ENCODE measurements around the gene FAM53A. TPM values are rescaled to one million over a fixed set of nuclear protein-coding genes. Genes with fewer than 3 reads are reported as not detected.

Gene FAM53A
- total and polyA plus RNA-seq, 10 donors: 0.60 to 4.3 (median 1.9) TPM

DNA sequence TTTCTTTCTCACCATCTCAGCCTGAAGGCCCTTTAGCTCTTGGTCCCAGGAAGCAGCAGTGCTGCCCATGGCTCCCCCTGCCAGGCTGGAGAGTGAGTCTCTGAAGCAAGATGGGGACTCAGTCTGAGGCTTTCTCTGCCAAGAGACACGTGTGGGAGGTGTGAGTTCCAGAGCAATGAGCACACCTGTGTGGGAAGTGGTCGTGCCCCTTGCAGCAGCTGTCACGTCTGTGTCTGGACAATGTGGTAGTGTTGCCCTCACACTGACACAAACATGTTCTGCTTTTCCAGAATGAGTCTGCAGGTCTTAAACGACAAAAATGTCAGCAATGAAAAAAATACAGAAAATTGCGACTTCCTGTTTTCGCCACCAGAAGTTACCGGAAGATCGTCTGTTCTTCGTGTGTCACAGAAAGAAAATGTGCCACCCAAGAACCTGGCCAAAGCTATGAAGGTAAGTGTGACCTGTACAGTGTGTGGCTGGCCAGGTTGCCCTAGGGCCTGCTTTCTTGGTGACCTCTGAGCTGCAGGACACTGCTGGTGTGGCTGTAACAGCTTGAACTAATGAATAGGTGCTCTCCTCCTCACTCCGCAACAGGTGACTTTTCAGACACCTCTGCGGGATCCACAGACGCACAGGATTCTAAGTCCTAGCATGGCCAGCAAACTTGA lies 39.2 kb upstream of the FAM53A start:
- intact Hi-C loops (cut with DNase I; ENCODE audit: low total_unique reads): no loop called here
- H3K27me3 ChIP-seq (replicated peaks in 1 of 7): no peaks in the 10 kb centered on the region
- 17 to 56% (median 43%) methylated on average over 10 to 12 of the region's 12 CpGs for WGBS, 5 donors
- H3K4me1 ChIP-seq: peaks cover 45 to 93% (median 89%) of the 10 kb centered on the region in 6 donors
- TF ChIP-seq POLR2A (IDR thresholded peaks at IDR 0.05) (no peak), CTCF (IDR thresholded peaks at IDR 0.05 in 8 of 11, conservative IDR thresholded peaks at IDR 0.05 in 3 of 11) (peak in 1 of 11 experiments; percentile 8), POLR2AphosphoS5 (IDR thresholded peaks at IDR 0.05) (peak in 2 of 3 donors; percentile 78 to 91)
- peak; percentile 90 for DNase-seq
- H3K4me3 ChIP-seq: peak overlapping the region in 7 of 8 donors; percentile 9 to 94 (median 63)
- peak overlapping the region; percentile 78 to 100 (median 95) for H3K27ac ChIP-seq
- H3K9me3 ChIP-seq: no peaks in the 10 kb centered on the region
- peaks cover 0 to 50% (median 12%) of the 10 kb centered on the region in 6 donors for H3K36me3 ChIP-seq

- H3K27me3 ChIP-seq (replicated peaks in 1 of 7): no peaks in the 10 kb centered on the region
- TF ChIP-seq POLR2A (IDR thresholded peaks at IDR 0.05) (no peak), POLR2AphosphoS5 (IDR thresholded peaks at IDR 0.05) (peak in 1 of 3 donors; percentile 41), CTCF (IDR thresholded peaks at IDR 0.05 in 8 of 11, conservative IDR thresholded peaks at IDR 0.05 in 3 of 11) (no peak)
- H3K36me3 ChIP-seq: peaks cover 0 to 50% (median 11%) of the 10 kb centered on the region in 6 donors
- H3K9me3 ChIP-seq: no peaks in the 10 kb centered on the region
- intact Hi-C loops (cut with DNase I; ENCODE audit: low total_unique reads): no loop called here
- peak overlapping the region; percentile 78 to 100 (median 95) for H3K27ac ChIP-seq
- peak overlapping the region in 5 of 8 donors; percentile 56 to 94 (median 79) for H3K4me3 ChIP-seq
- 31 to 44% (median 35%) methylated on average over 12 to 18 of the region's 18 CpGs for WGBS, 5 donors
- peaks cover 43 to 93% (median 88%) of the 10 kb centered on the region in 6 donors for H3K4me1 ChIP-seq
- peak; percentile 87 for DNase-seq
Measured at GRCh38 chr4:1722551-1723118, 38.5 kb upstream of the FAM53A start.

DNA sequence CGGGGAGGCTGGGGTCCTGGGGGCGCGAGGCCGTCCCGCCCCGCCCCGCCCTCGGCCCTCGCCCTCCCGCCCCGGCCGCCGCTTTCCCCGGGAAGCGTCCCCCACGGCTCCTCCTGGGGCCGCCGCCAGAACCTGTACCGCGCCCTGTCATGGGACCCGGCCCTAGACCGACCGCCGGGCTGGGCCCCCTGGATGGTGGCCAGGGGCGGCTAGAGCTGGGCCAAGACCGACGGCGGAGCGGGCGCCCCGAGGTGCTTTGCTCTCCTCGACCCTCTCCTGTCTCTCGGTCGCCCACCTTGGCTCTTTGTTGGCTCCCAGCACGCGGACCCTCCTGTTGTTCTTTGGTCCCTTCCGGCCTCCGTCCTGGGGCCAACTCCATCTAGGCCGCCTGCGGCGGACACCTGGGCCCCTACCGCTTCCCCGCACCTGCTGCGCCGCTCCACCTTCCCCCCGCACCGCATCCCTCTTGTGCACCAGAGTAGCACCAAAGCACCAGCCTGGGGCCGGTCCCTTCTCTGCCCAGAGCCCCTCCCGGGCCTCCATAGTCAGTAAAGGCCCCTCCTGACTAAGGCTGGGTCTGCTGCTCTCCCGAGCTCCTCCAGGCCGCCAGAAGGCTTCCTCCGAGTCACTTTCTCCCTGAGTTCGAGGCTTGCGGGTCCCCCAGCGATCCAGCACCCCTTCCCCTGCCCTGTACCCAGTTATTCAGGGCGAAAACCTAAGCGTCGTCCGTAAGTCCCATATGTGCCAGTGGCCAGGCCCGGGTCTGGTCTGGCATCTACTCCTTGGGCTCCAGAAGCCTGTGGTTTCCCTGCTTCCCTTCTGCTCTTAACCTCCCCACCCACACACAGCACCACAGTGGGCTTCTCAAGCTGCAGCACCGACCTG lies 37.8 kb upstream of the FAM53A start:
- Histone ChIP-seq H3K27ac (peak overlapping the region; percentile 78 to 100 (median 95)), H3K4me1 (peaks cover 36 to 93% (median 88%) of the 10 kb centered on the region in 6 donors), H3K36me3 (peaks cover 0 to 50% (median 14%) of the 10 kb centered on the region in 6 donors), H3K4me3 (peak overlapping the region; percentile 54 to 94 (median 66)), H3K27me3 (replicated peaks in 1 of 7) (no peaks in the 10 kb centered on the region), H3K9me3 (no peaks in the 10 kb centered on the region)
- 2 to 4% (median 3%) methylated on average over 38 to 61 of the region's 61 CpGs for WGBS, 5 donors
- intact Hi-C loops (cut with DNase I; ENCODE audit: low total_unique reads): no loop called here
- DNase-seq: peak; percentile 80
- TF ChIP-seq POLR2AphosphoS5 (IDR thresholded peaks at IDR 0.05) (no peak), CTCF (IDR thresholded peaks at IDR 0.05 in 8 of 11, conservative IDR thresholded peaks at IDR 0.05 in 3 of 11) (no peak), POLR2A (IDR thresholded peaks at IDR 0.05) (no peak)
